Bronchial epithelial cell (primary cell): ENCODE measurements around the gene AMER2. TPM values are rescaled to one million over a fixed set of nuclear protein-coding genes. Genes with fewer than 3 reads are reported as not detected.

ENCODE experiments used
- DNase-seq: peaks from one replicate; pipeline ENCODE4 v3.0.0-alpha.2; 2010; ENCODE audit warnings: low read depth
- FAIRE-seq: peaks from 2 replicates; lab custom pipeline; 2011; peaks lifted over from hg19 to GRCh38; lab: Jason Lieb, UNC
- H3K27me3 ChIP-seq: 2 replicates; pipeline ENCODE4 v1.5.1; 2011; ENCODE audit warnings: low read length; ENCODE audit not compliant: control insufficient read depth, insufficient read depth
- H3K36me3 ChIP-seq: 2 replicates; pipeline ENCODE4 v1.5.1; 2011; ENCODE audit warnings: low read length; ENCODE audit not compliant: control insufficient read depth, insufficient read depth
- H3K4me3 ChIP-seq: 2 replicates; pipeline ENCODE4 v1.5.1; 2011; ENCODE audit warnings: mild to moderate bottlenecking, low read depth, low read length, control low read depth
- CTCF ChIP-seq: IDR thresholded peaks from 2 replicates; pipeline ENCODE4 v1.5.1; 2011; ENCODE audit warnings: mild to moderate bottlenecking, moderate library complexity, low read length, control low read depth, inconsistent platforms; ENCODE audit not compliant: insufficient read depth, severe bottlenecking
- total RNA-seq: library from RNA; depleted of rRNA; stranded (reverse); fragments of >200 nt; gene quantifications from 2 replicates; pipeline ENCODE4 v1.2.1, GENCODE V29; 2014

Gene AMER2
- total RNA-seq, 1 donor from 2014 or later = not detected

- H3K36me3 ChIP-seq = no peaks in the 10 kb centered on the region
- H3K4me3 ChIP-seq = no peak overlapping the region
- TF ChIP-seq CTCF = no peak
- DNase-seq = no peak
- no peak for FAIRE-seq
- peaks cover 5% of the 10 kb centered on the region for H3K27me3 ChIP-seq
These were observed 5.5 kb upstream of the AMER2 start for GRCh38 chr13:25177636-25178035.

- Histone ChIP-seq H3K36me3 (no peaks in the 10 kb centered on the region), H3K4me3 (no peak overlapping the region), H3K27me3 (peaks cover 9% of the 10 kb centered on the region)
- TF ChIP-seq CTCF = no peak
- DNase-seq (no peak), FAIRE-seq (no peak)
These were observed 4.9 kb upstream of the AMER2 start for GRCh38 chr13:25177012-25177411.

GRCh38 chr13:25175431-25175830 lies 3.3 kb upstream of the AMER2 start:
- H3K36me3 ChIP-seq = no peaks in the 10 kb centered on the region
- peaks cover 21% of the 10 kb centered on the region for H3K27me3 ChIP-seq
- TF ChIP-seq CTCF = no peak
- H3K4me3 ChIP-seq = no peak overlapping the region
- FAIRE-seq = no peak
- no peak for DNase-seq

- no peak for TF ChIP-seq CTCF
- no peaks in the 10 kb centered on the region for H3K36me3 ChIP-seq
- DNase-seq = no peak
- no peak overlapping the region for H3K4me3 ChIP-seq
- peaks cover 25% of the 10 kb centered on the region for H3K27me3 ChIP-seq
- no peak for FAIRE-seq
These were observed 2.9 kb upstream of the AMER2 start for GRCh38 chr13:25175026-25175425.

- no peak for FAIRE-seq
- no peak for TF ChIP-seq CTCF
- H3K27me3 ChIP-seq = peaks cover 31% of the 10 kb centered on the region
These were observed 2.2 kb upstream of the AMER2 start for GRCh38 chr13:25174304-25174703.

GRCh38 chr13:25172303-25172630 lies 179 bp upstream of the AMER2 start:
- no peak overlapping the region for H3K4me3 ChIP-seq
- DNase-seq = no peak
- no peaks in the 10 kb centered on the region for H3K36me3 ChIP-seq
- FAIRE-seq = no peak
- no peak for TF ChIP-seq CTCF
- peaks cover 32% of the 10 kb centered on the region for H3K27me3 ChIP-seq

More at GRCh38 chr13:25174304-25174703, 2.2 kb upstream of the AMER2 start:
- H3K4me3 ChIP-seq = no peak overlapping the region
- no peak for DNase-seq
- no peaks in the 10 kb centered on the region for H3K36me3 ChIP-seq
